Measurements from ENCODE around the gene ZNF879. TPM values are rescaled to one million over a fixed set of nuclear protein-coding genes. Genes with fewer than 3 reads are reported as not detected.

Gene ZNF879
- polyA plus RNA-seq, 6 donors from 2014 or later, result 3.2 to 7.6 (median 6.5) TPM

- Mint-ChIP-seq H3K27ac (peak overlapping the region in 1 of 6 donors; percentile 72), H3K36me3 (peaks cover 0 to 24% of the 10 kb centered on the region in 2 donors), H3K27me3 (peaks cover 19 to 53% (median 48%) of the 10 kb centered on the region in 3 donors), H3K4me1 (peaks cover 8 to 9% (median 9%) of the 10 kb centered on the region in 3 donors), H3K9me3 (peaks cover 0 to 12% (median 6%) of the 10 kb centered on the region in 7 donors), H3K4me3 (peak overlapping the region in 2 of 8 donors; percentile 4 to 35)
- no peak for ATAC-seq (ENCODE audit: low read depth in 2 of 2)
- no peak for DNase-seq
Observed at GRCh38 chr5:178993236-178993765, 30.3 kb upstream of the ZNF879 start.

GRCh38 chr5:178993955-178994579 is 29.5 kb upstream of the ZNF879 start:
- Mint-ChIP-seq H3K27me3 (peaks cover 19 to 58% (median 48%) of the 10 kb centered on the region in 3 donors), H3K27ac (no peak overlapping the region), H3K4me1 (peaks cover 8 to 9% (median 9%) of the 10 kb centered on the region in 3 donors), H3K4me3 (no peak overlapping the region), H3K9me3 (peaks cover 3 to 12% (median 6%) of the 10 kb centered on the region in 7 donors), H3K36me3 (peaks cover 0 to 24% of the 10 kb centered on the region in 2 donors)
- ATAC-seq (ENCODE audit: low read depth in 2 of 2) (no peak), DNase-seq (no peak)

GRCh38 chr5:178994580-178995340 is 28.8 kb upstream of the ZNF879 start, which contains the start of gene GRM6:
Gene GRM6, minus strand, starts transcription at chr5:178995320. Its CDS starts 376 bp downstream, at chr5:178994944.
- Mint-ChIP-seq H3K4me1 (peaks cover 8 to 9% (median 9%) of the 10 kb centered on the region in 3 donors), H3K9me3 (peaks cover 0 to 12% (median 4%) of the 10 kb centered on the region in 7 donors), H3K36me3 (peaks cover 0 to 24% of the 10 kb centered on the region in 2 donors), H3K27me3 (peaks cover 19 to 59% (median 48%) of the 10 kb centered on the region in 3 donors), H3K27ac (no peak within 1 kb of the TSS), H3K4me3 (peak within 1 kb of the TSS in 2 of 8 donors; percentile 55 to 57)
- ATAC-seq (ENCODE audit: low read depth in 2 of 2), result no peak
- no peak for DNase-seq

- Mint-ChIP-seq H3K36me3 (peaks cover 0 to 24% of the 10 kb centered on the region in 2 donors), H3K4me3 (peak overlapping the region in 2 of 8 donors; percentile 17 to 55), H3K4me1 (peaks cover 8 to 9% (median 9%) of the 10 kb centered on the region in 3 donors), H3K27ac (no peak overlapping the region), H3K27me3 (peaks cover 19 to 59% (median 48%) of the 10 kb centered on the region in 3 donors), H3K9me3 (peaks cover 0 to 10% (median 4%) of the 10 kb centered on the region in 7 donors)
- DNase-seq (no peak), ATAC-seq (ENCODE audit: low read depth in 2 of 2) (no peak)
Observed at GRCh38 chr5:178995341-178995690, 28.3 kb upstream of the ZNF879 start.

- Mint-ChIP-seq H3K4me1 (peaks cover 8 to 9% (median 9%) of the 10 kb centered on the region in 3 donors), H3K4me3 (no peak overlapping the region), H3K9me3 (peaks cover 0 to 10% (median 4%) of the 10 kb centered on the region in 7 donors), H3K27ac (no peak overlapping the region), H3K27me3 (peaks cover 19 to 59% (median 48%) of the 10 kb centered on the region in 3 donors), H3K36me3 (peaks cover 0 to 24% of the 10 kb centered on the region in 2 donors)
- no peak for DNase-seq
- ATAC-seq (ENCODE audit: low read depth in 2 of 2), result no peak
Observed at GRCh38 chr5:178996156-178996555, 27.4 kb upstream of the ZNF879 start.

- Mint-ChIP-seq H3K36me3 (peaks cover 0 to 18% of the 10 kb centered on the region in 2 donors), H3K27me3 (peaks cover 23 to 57% (median 41%) of the 10 kb centered on the region in 3 donors), H3K9me3 (peaks cover 0 to 10% (median 4%) of the 10 kb centered on the region in 7 donors), H3K4me1 (peaks cover 8 to 9% (median 9%) of the 10 kb centered on the region in 3 donors), H3K27ac (no peak overlapping the region), H3K4me3 (no peak overlapping the region)
- ATAC-seq (ENCODE audit: low read depth in 2 of 2) (no peak), DNase-seq (no peak)
Observed at GRCh38 chr5:178997191-178997590, 26.4 kb upstream of the ZNF879 start.

- Mint-ChIP-seq H3K4me1 (peaks cover 4 to 8% (median 4%) of the 10 kb centered on the region in 3 donors), H3K36me3 (peaks cover 0 to 16% of the 10 kb centered on the region in 2 donors), H3K9me3 (peaks cover 0 to 15% (median 6%) of the 10 kb centered on the region in 7 donors), H3K27me3 (peaks cover 25 to 49% (median 29%) of the 10 kb centered on the region in 3 donors), H3K27ac (no peak overlapping the region), H3K4me3 (no peak overlapping the region)
- DNase-seq, result no peak
- no peak for ATAC-seq (ENCODE audit: low read depth in 2 of 2)
Observed at GRCh38 chr5:178998441-178998840, 25.2 kb upstream of the ZNF879 start.

- Mint-ChIP-seq H3K4me1 (no peaks in the 10 kb centered on the region), H3K9me3 (peaks cover 11 to 83% (median 35%) of the 10 kb centered on the region in 7 donors), H3K36me3 (peaks cover 4 to 26% of the 10 kb centered on the region in 2 donors), H3K4me3 (no peak overlapping the region), H3K27ac (no peak overlapping the region), H3K27me3 (peaks cover 9 to 17% (median 10%) of the 10 kb centered on the region in 3 donors)
- ATAC-seq (ENCODE audit: low read depth in 2 of 2) (no peak), DNase-seq (no peak)
Observed at GRCh38 chr5:179006564-179006963, 17.0 kb upstream of the ZNF879 start.

- DNase-seq, result no peak
- no peaks in the 10 kb centered on the region for H3K4me1 Mint-ChIP-seq
- ATAC-seq (ENCODE audit: low read depth in 2 of 2), result no peak
- peaks cover 0 to 9% (median 3%) of the 10 kb centered on the region in 3 donors for H3K27me3 Mint-ChIP-seq
- peaks cover 17 to 85% (median 40%) of the 10 kb centered on the region in 7 donors for H3K9me3 Mint-ChIP-seq
- H3K27ac Mint-ChIP-seq, result no peak overlapping the region
- H3K4me3 Mint-ChIP-seq, result peak overlapping the region in 1 of 8 donors; percentile 30
- H3K36me3 Mint-ChIP-seq, result peaks cover 4 to 19% of the 10 kb centered on the region in 2 donors
Observed at GRCh38 chr5:179008667-179009066, 14.9 kb upstream of the ZNF879 start.

GRCh38 chr5:179033004-179033580 is 9.5 kb downstream of the ZNF879 start:
- DNase-seq, result no peak
- Mint-ChIP-seq H3K27ac (no peak overlapping the region), H3K9me3 (peaks cover 35 to 97% (median 92%) of the 10 kb centered on the region in 7 donors), H3K27me3 (no peaks in the 10 kb centered on the region), H3K4me1 (no peaks in the 10 kb centered on the region), H3K36me3 (peaks cover 61 to 77% of the 10 kb centered on the region in 2 donors), H3K4me3 (peak overlapping the region in 1 of 8 donors; percentile 5)
- ATAC-seq (ENCODE audit: low read depth in 2 of 2), result no peak

- Mint-ChIP-seq H3K4me1 (peaks cover 0 to 5% (median 0%) of the 10 kb centered on the region in 3 donors), H3K4me3 (no peak overlapping the region), H3K9me3 (peaks cover 10 to 83% (median 51%) of the 10 kb centered on the region in 7 donors), H3K27me3 (peaks cover 0 to 22% (median 17%) of the 10 kb centered on the region in 3 donors), H3K36me3 (peaks cover 5 to 30% of the 10 kb centered on the region in 2 donors), H3K27ac (no peak overlapping the region)
- DNase-seq (no peak), ATAC-seq (ENCODE audit: low read depth in 2 of 2) (no peak)
Observed at GRCh38 chr5:179044765-179045164, 21.2 kb downstream of the ZNF879 start.

- ATAC-seq (ENCODE audit: low read depth in 2 of 2) (no peak), DNase-seq (no peak)
- Mint-ChIP-seq H3K27ac (no peak overlapping the region), H3K36me3 (peaks cover 0 to 13% of the 10 kb centered on the region in 2 donors), H3K4me3 (no peak overlapping the region), H3K4me1 (peaks cover 0 to 5% (median 0%) of the 10 kb centered on the region in 3 donors), H3K9me3 (peaks cover 9 to 55% (median 34%) of the 10 kb centered on the region in 7 donors), H3K27me3 (peaks cover 8 to 29% (median 22%) of the 10 kb centered on the region in 3 donors)
Observed at GRCh38 chr5:179051784-179052183, 28.2 kb downstream of the ZNF879 start.

Measured in naive B cell (primary cell).